HepG2 (cell line): Measurements from ENCODE around the gene PCDH12. TPM values are rescaled to one million over a fixed set of nuclear protein-coding genes. Genes with fewer than 3 reads are reported as not detected.

Source experiments
- ATAC-seq: fragments of 200-7000 bp; cut with Tn5 transposase; 3 replicates; pipeline ENCODE4 v1.9.1; 2020; ENCODE audit warnings: mild to moderate bottlenecking, moderate library complexity
- BruUV-seq: library from RNA; stranded (reverse); fragments of 400-500 nt; replicated peaks from 2 replicates; lab custom pipeline; 2021; lab: Mats Ljungman, UMichigan
- CTCF ChIA-PET: fragments of 300-600 bp; formaldehyde crosslinking; extraction: SDS; loops from one replicate; lab custom pipeline; 2021; ENCODE audit warnings: low total read pairs, inconsistent platforms, low intra/inter-chr PET ratio; lab: Yijun Ruan, JAX
- POLR2A ChIA-PET: fragments of 350-600 bp; sonication (Branson Sonifier 250); formaldehyde crosslinking; loops from one replicate; lab custom pipeline; 2020; ENCODE audit warnings: antibody characterized with exemption, inconsistent platforms; lab: Yijun Ruan, JAX
- DNase-seq: peaks from one replicate; pipeline ENCODE4 v3.0.0-alpha.2; 2015; ENCODE audit warnings: low spot score
- FAIRE-seq: peaks from 3 replicates; lab custom pipeline; 2011; peaks lifted over from hg19 to GRCh38; lab: Jason Lieb, UNC
- H2AFZ ChIP-seq: one replicate; pipeline ENCODE4 v1.6.1; 2011; ENCODE audit warnings: low read length, inconsistent platforms
- H3K27ac ChIP-seq: fragments of 300-600 bp; 3 replicates; pipeline ENCODE4 v1.8.0; 2011; ENCODE audit warnings: mixed run types, mild to moderate bottlenecking, mixed read lengths, low read length, inconsistent platforms; ENCODE audit not compliant: insufficient read depth; ENCODE audit errors: extremely low read length
- H3K27me3 ChIP-seq, 2 experiments: fragments of 200-600 bp in 1 of 2; 2 replicates in 1 of 2; 3 replicates in 1 of 2; pipeline versions ENCODE4 v1.6.0 to v1.8.0; 2011; ENCODE audit warnings: low read length in 2 of 2, mild to moderate bottlenecking in 2 of 2, moderate library complexity in 2 of 2, inconsistent platforms in 1 of 2; ENCODE audit not compliant: insufficient read depth in 2 of 2, control insufficient read depth in 1 of 2
- H3K36me3 ChIP-seq, 2 experiments: fragments of 200-600 bp in 1 of 2; replicated peaks in 1 of 2; 2 replicates in 1 of 2; 3 replicates in 1 of 2; pipeline versions ENCODE4 v1.5.1 to v1.8.0; 2011; ENCODE audit warnings: low read length in 2 of 2, inconsistent platforms in 1 of 2; ENCODE audit not compliant: insufficient read depth in 2 of 2, control insufficient read depth in 1 of 2
- H3K4me1 ChIP-seq: 2 replicates; pipeline ENCODE4 v1.5.1; 2012; ENCODE audit warnings: low read length, inconsistent platforms; ENCODE audit not compliant: insufficient read depth
- H3K4me2 ChIP-seq: 2 replicates; pipeline ENCODE4 v1.6.0; 2011; ENCODE audit warnings: low read depth, low read length, inconsistent platforms
- H3K4me3 ChIP-seq, 3 experiments: fragments of 200-600 bp in 1 of 3; sonication (generic), shearing (Covaris generic) in 1 of 3; replicated peaks in 1 of 3; 2 replicates each; pipeline ENCODE4 v1.5.1; 2011 to 2016; ENCODE audit warnings: low read length in 3 of 3, inconsistent platforms in 2 of 3, low read depth in 2 of 3, mild to moderate bottlenecking in 2 of 3, control low read depth in 1 of 3, mixed read lengths in 1 of 3; ENCODE audit not compliant: insufficient read depth in 1 of 3
- H3K79me2 ChIP-seq: one replicate; pipeline ENCODE4 v1.6.1; 2011; ENCODE audit warnings: low read length, inconsistent platforms; ENCODE audit not compliant: insufficient read depth
- H3K9ac ChIP-seq: 2 replicates; pipeline ENCODE4 v1.6.0; 2011; ENCODE audit warnings: mild to moderate bottlenecking, low read depth, low read length, inconsistent platforms; ENCODE audit not compliant: insufficient read depth
- H3K9me3 ChIP-seq: 2 replicates; pipeline ENCODE4 v1.5.1; 2012; ENCODE audit warnings: mild to moderate bottlenecking, low read length
- H4K20me1 ChIP-seq: 2 replicates; pipeline ENCODE4 v1.6.0; 2011; ENCODE audit warnings: inconsistent platforms, mild to moderate bottlenecking, low read length, moderate library complexity; ENCODE audit not compliant: insufficient read depth
- HES4 ChIP-seq: sonication (generic); formaldehyde crosslinking; IDR thresholded peaks from 2 replicates; pipeline ENCODE4 v1.9.0; 2021; ENCODE audit warnings: mild to moderate bottlenecking, missing genetic modification reagents, borderline replicate concordance
- JUNB ChIP-seq: sonication (generic); formaldehyde crosslinking; IDR thresholded peaks from 2 replicates; pipeline ENCODE4 v1.8.0; 2022; ENCODE audit warnings: missing genetic modification reagents, mild to moderate bottlenecking, borderline replicate concordance
- MAFK ChIP-seq, 2 experiments: IDR thresholded peaks in 1 of 2; conservative IDR thresholded peaks in 1 of 2; 2 replicates each; pipeline ENCODE4 v1.6.1; 2011; ENCODE audit warnings: improper control_type of control experiment in 2 of 2, low read length in 2 of 2
- MNT ChIP-seq: fragments of 450-650 bp; IDR thresholded peaks from 2 replicates; pipeline ENCODE4 v1.6.1; 2016
- PHB2 ChIP-seq: fragments of 450-650 bp; IDR thresholded peaks from 2 replicates; pipeline ENCODE4 v1.6.1; 2018; ENCODE audit not compliant: partially characterized antibody
- RARG ChIP-seq: sonication (generic); formaldehyde crosslinking; IDR thresholded peaks from 2 replicates; pipeline ENCODE4 v1.4.0; 2020; ENCODE audit warnings: low read depth, mild to moderate bottlenecking, missing genetic modification reagents
- TP53 ChIP-seq: sonication (generic); formaldehyde crosslinking; conservative IDR thresholded peaks from 2 replicates; pipeline ENCODE4 v1.4.0; 2020; ENCODE audit warnings: missing genetic modification reagents
- U2AF1 ChIP-seq: fragments of 200-400 bp; formaldehyde crosslinking; optimal IDR thresholded peaks from 2 replicates; pipeline ENCODE3; 2017; ENCODE audit warnings: mild to moderate bottlenecking, low read depth, low read length
- ZNF12 ChIP-seq: sonication (generic); formaldehyde crosslinking; IDR thresholded peaks from 2 replicates; pipeline ENCODE4 v1.5.0; 2020; ENCODE audit warnings: missing genetic modification reagents
- ZNF382 ChIP-seq: sonication (generic); formaldehyde crosslinking; IDR thresholded peaks from 2 replicates; pipeline ENCODE4 v1.5.0; 2020; ENCODE audit warnings: missing genetic modification reagents, mild to moderate bottlenecking, borderline replicate concordance
- ZNF430 ChIP-seq: sonication (generic); formaldehyde crosslinking; IDR thresholded peaks from 2 replicates; pipeline ENCODE4 v1.9.0; 2021; ENCODE audit warnings: mild to moderate bottlenecking, missing genetic modification reagents
- ZNF7 ChIP-seq: IDR thresholded peaks from 2 replicates; pipeline ENCODE4 v1.6.1; 2016; ENCODE audit warnings: missing biosample characterization, missing genetic modification reagents
- ZNF773 ChIP-seq: sonication (generic); formaldehyde crosslinking; IDR thresholded peaks from 2 replicates; pipeline ENCODE4 v1.4.0; 2020; ENCODE audit warnings: missing genetic modification reagents, borderline replicate concordance
- ZNF83 ChIP-seq: sonication (generic); formaldehyde crosslinking; IDR thresholded peaks from 2 replicates; pipeline ENCODE4 v1.4.0; 2020; ENCODE audit warnings: missing genetic modification reagents, mild to moderate bottlenecking, borderline replicate concordance
- WGBS: methylation state at CpG from one replicate; pipeline ENCODE4 v1.1.6; 2017; ENCODE audit warnings: low lambda C conversion rate; 5-methylcytosine and 5-hydroxymethylcytosine counted together
- in situ Hi-C: cut with HindIII; loops from 2 replicates; pipeline ENCODE4 v1.10.0; 2017; ENCODE audit warnings: low pct_unique_long_range_greater_than_20kb; ENCODE audit not compliant: extremely low pct_ligation_motif_present
- intact Hi-C: fragments of 100-400 bp; cut with micrococcal nuclease; formaldehyde crosslinking; loops from one replicate; pipeline ENCODE4 v1.10.0; 2022; ENCODE audit not compliant: unreplicated experiment
- polyA plus RNA-seq, 8 experiments: library from polyadenylated mRNA; depleted of rRNA in 3 of 8; stranded (reverse) in 7 of 8; unstranded in 1 of 8; fragments of >200 nt; fragmentation: Illumina TruSeq in 4 of 8; extraction: Trizol in 4 of 8; gene quantifications; 2 replicates each; pipeline versions ENCODE4 v1.2.1 to v1.2.3, GENCODE V29; 2011 to 2016; ENCODE audit warnings: low read depth in 4 of 8, missing spikeins in 1 of 8, mixed read lengths in 1 of 8; ENCODE audit not compliant: insufficient read depth in 1 of 8
- total RNA-seq, 5 experiments: library from RNA; depleted of rRNA; stranded (reverse); fragments of >200 nt; fragmentation: Illumina TruSeq; extraction: Trizol; gene quantifications; 2 replicates each; pipeline ENCODE4 v1.2.3, GENCODE V29; 2016; ENCODE audit warnings: low read depth in 1 of 5
- TF ChIP-seq, protein P1 (sequence below): sonication (generic); formaldehyde crosslinking; IDR thresholded peaks from 2 replicates; pipeline ENCODE4 v1.4.0; 2020; ENCODE audit warnings: missing genetic modification reagents
- TF ChIP-seq, protein P2 (sequence below): sonication (generic); formaldehyde crosslinking; IDR thresholded peaks from 2 replicates; pipeline ENCODE4 v1.5.0; 2020; ENCODE audit warnings: mild to moderate bottlenecking, missing genetic modification reagents, borderline replicate concordance

PCDH12 gene
- total and polyA plus RNA-seq, 2 of the 13 experiments (the other 11 are each of a cell fraction or from before 2014, with no cell fraction given): not detected

- 96% methylated on average over 5 of the region's 5 CpGs for whole genome bisulfite sequencing
- no TSS peak for BruUV-seq
- no peak overlapping the region for H3K9ac ChIP-seq
- no peak overlapping the region for H3K27ac ChIP-seq
- ChIA-PET CTCF (no interaction called here), POLR2A (no interaction called here)
- H3K4me2 ChIP-seq: no peak overlapping the region
- no peak overlapping the region for H3K4me3 ChIP-seq
- no peak for DNase-seq
- FAIRE-seq: no peak
- H3K4me1 ChIP-seq: no peaks in the 10 kb centered on the region
- H3K79me2 ChIP-seq: no peaks in the 10 kb centered on the region
- H4K20me1 ChIP-seq: no peaks in the 10 kb centered on the region
- in situ Hi-C loops (no loop called here), intact Hi-C loops (no loop called here)
- peaks cover 16 to 90% of the 10 kb centered on the region in 2 experiments for H3K36me3 ChIP-seq
- no peaks in the 10 kb centered on the region for H3K27me3 ChIP-seq
- TF ChIP-seq U2AF1 (no peak), JUNB (no peak), ZNF83 (CRISPR knock-in tag) (no peak), RARG (CRISPR knock-in tag) (no peak), MAFK (conservative IDR thresholded peaks at IDR 0.05 in 1 of 2, IDR thresholded peaks at IDR 0.05 in 1 of 2; ENCODE audit: low read length in 2 of 2) (no peak), ZNF12 (no peak), PHB2 (no peak), ZNF430 (no peak), ZNF382 (CRISPR knock-in tag) (no peak), TP53 (CRISPR knock-in tag) (no peak), ZNF773 (CRISPR knock-in tag) (no peak), ZNF7 (CRISPR knock-in tag) (no peak), HES4 (CRISPR knock-in tag) (no peak), MNT (no peak)
- TF ChIP-seq, protein P1, sequence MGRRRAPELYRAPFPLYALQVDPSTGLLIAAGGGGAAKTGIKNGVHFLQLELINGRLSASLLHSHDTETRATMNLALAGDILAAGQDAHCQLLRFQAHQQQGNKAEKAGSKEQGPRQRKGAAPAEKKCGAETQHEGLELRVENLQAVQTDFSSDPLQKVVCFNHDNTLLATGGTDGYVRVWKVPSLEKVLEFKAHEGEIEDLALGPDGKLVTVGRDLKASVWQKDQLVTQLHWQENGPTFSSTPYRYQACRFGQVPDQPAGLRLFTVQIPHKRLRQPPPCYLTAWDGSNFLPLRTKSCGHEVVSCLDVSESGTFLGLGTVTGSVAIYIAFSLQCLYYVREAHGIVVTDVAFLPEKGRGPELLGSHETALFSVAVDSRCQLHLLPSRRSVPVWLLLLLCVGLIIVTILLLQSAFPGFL: no peak
- TF ChIP-seq, protein P2, sequence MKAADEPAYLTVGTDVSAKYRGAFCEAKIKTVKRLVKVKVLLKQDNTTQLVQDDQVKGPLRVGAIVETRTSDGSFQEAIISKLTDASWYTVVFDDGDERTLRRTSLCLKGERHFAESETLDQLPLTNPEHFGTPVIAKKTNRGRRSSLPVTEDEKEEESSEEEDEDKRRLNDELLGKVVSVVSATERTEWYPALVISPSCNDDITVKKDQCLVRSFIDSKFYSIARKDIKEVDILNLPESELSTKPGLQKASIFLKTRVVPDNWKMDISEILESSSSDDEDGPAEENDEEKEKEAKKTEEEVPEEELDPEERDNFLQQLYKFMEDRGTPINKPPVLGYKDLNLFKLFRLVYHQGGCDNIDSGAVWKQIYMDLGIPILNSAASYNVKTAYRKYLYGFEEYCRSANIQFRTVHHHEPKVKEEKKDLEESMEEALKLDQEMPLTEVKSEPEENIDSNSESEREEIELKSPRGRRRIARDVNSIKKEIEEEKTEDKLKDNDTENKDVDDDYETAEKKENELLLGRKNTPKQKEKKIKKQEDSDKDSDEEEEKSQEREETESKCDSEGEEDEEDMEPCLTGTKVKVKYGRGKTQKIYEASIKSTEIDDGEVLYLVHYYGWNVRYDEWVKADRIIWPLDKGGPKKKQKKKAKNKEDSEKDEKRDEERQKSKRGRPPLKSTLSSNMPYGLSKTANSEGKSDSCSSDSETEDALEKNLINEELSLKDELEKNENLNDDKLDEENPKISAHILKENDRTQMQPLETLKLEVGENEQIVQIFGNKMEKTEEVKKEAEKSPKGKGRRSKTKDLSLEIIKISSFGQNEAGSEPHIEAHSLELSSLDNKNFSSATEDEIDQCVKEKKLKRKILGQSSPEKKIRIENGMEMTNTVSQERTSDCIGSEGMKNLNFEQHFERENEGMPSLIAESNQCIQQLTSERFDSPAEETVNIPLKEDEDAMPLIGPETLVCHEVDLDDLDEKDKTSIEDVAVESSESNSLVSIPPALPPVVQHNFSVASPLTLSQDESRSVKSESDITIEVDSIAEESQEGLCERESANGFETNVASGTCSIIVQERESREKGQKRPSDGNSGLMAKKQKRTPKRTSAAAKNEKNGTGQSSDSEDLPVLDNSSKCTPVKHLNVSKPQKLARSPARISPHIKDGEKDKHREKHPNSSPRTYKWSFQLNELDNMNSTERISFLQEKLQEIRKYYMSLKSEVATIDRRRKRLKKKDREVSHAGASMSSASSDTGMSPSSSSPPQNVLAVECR: no peak
- TF ChIP-seq, all 625 proteins: peak for 0
- no peaks in the 10 kb centered on the region for H3K9me3 ChIP-seq
- no peak for ATAC-seq
- no peak overlapping the region for H2AFZ ChIP-seq
Observed at GRCh38 chr5:141931694-141932093, 26.3 kb downstream of the PCDH12 start.
